Endothelial cell of umbilical vein (primary cell): ENCODE results near the gene GRK5. TPM values are rescaled to one million over a fixed set of nuclear protein-coding genes. Genes with fewer than 3 reads are reported as not detected.

ENCODE experiments used
- BruUV-seq: library from RNA; stranded (reverse); fragments of 400-500 nt; replicated peaks from 2 replicates; lab custom pipeline; 2021; lab: Mats Ljungman, UMichigan
- CTCF ChIA-PET: fragments of 300-600, 350-600 bp; sonication (Branson Sonifier 250); formaldehyde crosslinking; loops from one replicate; lab custom pipeline; 2021; ENCODE audit warnings: antibody characterized with exemption, inconsistent platforms; lab: Charles Lee
- POLR2A ChIA-PET: fragments of 300-600, 350-600 bp; sonication (Branson Sonifier 250); formaldehyde crosslinking; loops from one replicate; lab custom pipeline; 2021; ENCODE audit warnings: antibody characterized with exemption, inconsistent platforms; lab: Charles Lee
- DNase-seq: peaks from one replicate; pipeline ENCODE4 v3.0.0-alpha.2; 2011; ENCODE audit warnings: low read depth, low spot score
- FAIRE-seq: peaks from 2 replicates; lab custom pipeline; 2011; peaks lifted over from hg19 to GRCh38; lab: Jason Lieb, UNC
- H2AFZ ChIP-seq: 2 replicates; pipeline ENCODE4 v1.6.0; 2012; ENCODE audit warnings: low read depth, low read length, control low read depth, inconsistent platforms
- H3K27ac ChIP-seq: 2 replicates; pipeline ENCODE4 v1.5.1; 2011; ENCODE audit warnings: low read depth, mild to moderate bottlenecking, control low read depth, low read length, moderate library complexity; ENCODE audit not compliant: insufficient read depth
- H3K27me3 ChIP-seq, 2 experiments: 2 replicates each; pipeline versions ENCODE4 v1.6.0 to v1.6.1; 2011; ENCODE audit warnings: low read length in 2 of 2, mixed read lengths in 1 of 2; ENCODE audit not compliant: control insufficient read depth in 2 of 2, insufficient read depth in 2 of 2
- H3K36me3 ChIP-seq, 2 experiments: 2 replicates in 1 of 2; 3 replicates in 1 of 2; pipeline ENCODE4 v1.5.1; 2011; ENCODE audit warnings: low read length in 2 of 2, mild to moderate bottlenecking in 1 of 2, moderate library complexity in 1 of 2; ENCODE audit not compliant: control insufficient read depth in 2 of 2, insufficient read depth in 2 of 2; ENCODE audit errors: extremely low read depth in 1 of 2
- H3K4me1 ChIP-seq: 3 replicates; pipeline ENCODE4 v1.5.1; 2011; ENCODE audit warnings: mild to moderate bottlenecking, low read length; ENCODE audit not compliant: control insufficient read depth, insufficient read depth; ENCODE audit errors: extremely low read depth
- H3K4me2 ChIP-seq: 2 replicates; pipeline ENCODE4 v1.6.1; 2011; ENCODE audit warnings: low read length, control low read depth, mixed read lengths; ENCODE audit not compliant: insufficient read depth
- H3K4me3 ChIP-seq, 3 experiments: fragments of 200-600 bp in 1 of 3; sonication (generic), shearing (Covaris generic) in 1 of 3; replicated peaks in 1 of 3; 2 replicates each; pipeline ENCODE4 v1.5.1; 2011 to 2016; ENCODE audit warnings: control low read depth in 3 of 3, low read length in 3 of 3, mild to moderate bottlenecking in 2 of 3, inconsistent platforms in 1 of 3, low read depth in 1 of 3, moderate library complexity in 1 of 3; ENCODE audit not compliant: insufficient read depth in 1 of 3
- H3K79me2 ChIP-seq: 2 replicates; pipeline ENCODE4 v1.6.0; 2012; ENCODE audit warnings: low read length, inconsistent platforms; ENCODE audit not compliant: control insufficient read depth, insufficient read depth
- H3K9ac ChIP-seq: replicated peaks from 2 replicates; pipeline ENCODE3; 2011; ENCODE audit warnings: low read length, control low read depth; ENCODE audit not compliant: insufficient read depth; ENCODE audit errors: extremely low read depth
- H3K9me1 ChIP-seq: replicated peaks from 3 replicates; pipeline ENCODE4 v1.6.0; 2011; ENCODE audit warnings: mild to moderate bottlenecking, low read length; ENCODE audit not compliant: control insufficient read depth, insufficient read depth; ENCODE audit errors: extremely low read depth
- H3K9me3 ChIP-seq: replicated peaks from 2 replicates; pipeline ENCODE4 v1.5.1; 2012; ENCODE audit warnings: low read length, inconsistent platforms; ENCODE audit not compliant: control insufficient read depth, insufficient read depth
- H4K20me1 ChIP-seq: replicated peaks from 2 replicates; pipeline ENCODE3; 2011; ENCODE audit warnings: mild to moderate bottlenecking, low read length; ENCODE audit not compliant: control insufficient read depth, insufficient read depth; ENCODE audit errors: extremely low read depth
- CTCF ChIP-seq, 2 donors: IDR thresholded peaks; 1 replicate in 1 of 2; 2 replicates in 1 of 2; pipeline ENCODE4 v1.5.1; 2011; ENCODE audit warnings: low read length in 2 of 2, mild to moderate bottlenecking in 2 of 2, moderate library complexity in 2 of 2, control low read depth in 1 of 2, inconsistent platforms in 1 of 2, low read depth in 1 of 2; ENCODE audit not compliant: insufficient read depth in 1 of 2; ENCODE audit errors: extremely low read depth in 1 of 2
- EZH2 ChIP-seq: IDR thresholded peaks from 2 replicates; pipeline ENCODE4 v1.6.1; 2012; ENCODE audit warnings: borderline replicate concordance, low read depth, mild to moderate bottlenecking, moderate library complexity, low read length, inconsistent platforms; ENCODE audit not compliant: severe bottlenecking
- FOS ChIP-seq: IDR thresholded peaks from 2 replicates; pipeline ENCODE4 v1.6.1; 2011; ENCODE audit warnings: mild to moderate bottlenecking, low read length, moderate library complexity, borderline replicate concordance; ENCODE audit not compliant: insufficient read depth
- GATA2 ChIP-seq: IDR thresholded peaks from 2 replicates; pipeline ENCODE4 v1.7.0; 2011; ENCODE audit warnings: low read depth, mild to moderate bottlenecking, moderate library complexity, mixed read lengths, low read length; ENCODE audit not compliant: insufficient read length, insufficient read depth
- MAX ChIP-seq: IDR thresholded peaks from 2 replicates; pipeline ENCODE4 v1.6.1; 2011; ENCODE audit not compliant: insufficient read depth, insufficient read length
- POLR2A ChIP-seq: IDR thresholded peaks from 2 replicates; pipeline ENCODE4 v1.6.1; 2012; ENCODE audit warnings: low read depth, mild to moderate bottlenecking, control low read depth, low read length
- POLR2AphosphoS5 ChIP-seq: IDR thresholded peaks from 2 replicates; pipeline ENCODE4 v1.6.1; 2012; ENCODE audit warnings: low read depth, mild to moderate bottlenecking, control low read depth, low read length, moderate library complexity; ENCODE audit not compliant: insufficient read depth
- dilution Hi-C: fragments of 300-500 bp; cut with MboI; formaldehyde crosslinking; loops from one replicate; pipeline ENCODE4 v1.15.0; 2019; ENCODE audit warnings: low sequenced_read_pairs; ENCODE audit not compliant: extremely low pct_ligation_motif_present
- intact Hi-C: fragments of 100-400 bp; cut with micrococcal nuclease; formaldehyde crosslinking; loops from one replicate; pipeline ENCODE4 v1.10.0; 2022
- polyA plus RNA-seq, 4 experiments: library from polyadenylated mRNA; depleted of rRNA in 3 of 4; stranded (reverse) in 3 of 4; unstranded in 1 of 4; fragments of >200 nt; gene quantifications; 2 replicates each; pipeline versions ENCODE4 v1.2.1 to v1.2.3, GENCODE V29; 2011 to 2012; ENCODE audit warnings: missing spikeins in 1 of 4
- total RNA-seq: library from RNA; stranded (reverse); gene quantifications from 2 replicates; pipeline ENCODE4 v1.2.3, GENCODE V29; 2021

Gene GRK5
- total and polyA plus RNA-seq, 2 donors (not counting 3 experiments of a cell fraction or from before 2014, with no cell fraction given), result 13.1 to 29.5 TPM

GRCh38 chr10:119273413-119273812 lies 66.0 kb downstream of the GRK5 start:
- Histone ChIP-seq H3K9me3 (no peaks in the 10 kb centered on the region), H3K9ac (no peak overlapping the region), H4K20me1 (no peaks in the 10 kb centered on the region), H3K9me1 (no peaks in the 10 kb centered on the region), H2AFZ (no peak overlapping the region), H3K4me2 (no peak overlapping the region), H3K36me3 (no peaks in the 10 kb centered on the region), H3K4me3 (no peak overlapping the region), H3K27me3 (no peaks in the 10 kb centered on the region), H3K79me2 (no peaks in the 10 kb centered on the region), H3K4me1 (peaks cover 33% of the 10 kb centered on the region), H3K27ac (no peak overlapping the region)
- dilution Hi-C loops (no loop called here), intact Hi-C loops (no loop called here)
- ChIA-PET CTCF (interaction anchor here (1.2 to 3.6 kb wide), 3 partner anchors 20 to 74 kb away, joined by 3 to 80 read pairs (median 3); partner anchors contain the start of gene GRK5), POLR2A (no interaction called here)
- DNase-seq (no peak), FAIRE-seq (no peak)
- TF ChIP-seq POLR2AphosphoS5, result no peak
- BruUV-seq, result no TSS peak

- ChIA-PET POLR2A (no interaction called here), CTCF (interaction anchor here (1.2 kb wide), 1 partner anchor 75 kb away, joined by 3 read pairs; no protein-coding TSS in a partner anchor)
- no peak overlapping the region for H3K9ac ChIP-seq
- H3K4me3 ChIP-seq, result no peak overlapping the region
- DNase-seq, result no peak
- no TSS peak for BruUV-seq
- dilution Hi-C loops (no loop called here), intact Hi-C loops (no loop called here)
- H2AFZ ChIP-seq, result no peak overlapping the region
- no peak for FAIRE-seq
- H3K9me3 ChIP-seq, result no peaks in the 10 kb centered on the region
- H3K4me1 ChIP-seq, result peaks cover 24% of the 10 kb centered on the region
- no peaks in the 10 kb centered on the region for H3K27me3 ChIP-seq
- no peak overlapping the region for H3K27ac ChIP-seq
- TF ChIP-seq GATA2 (no peak), FOS (no peak), MAX (no peak), POLR2AphosphoS5 (no peak), CTCF (IDR thresholded peaks at IDR 0.05; ENCODE audit: extremely low read depth in 1 of 2, insufficient read depth in 1 of 2, low read depth in 1 of 2, low read length in 2 of 2) (no peak), POLR2A (no peak), EZH2 (no peak)
- H4K20me1 ChIP-seq, result no peaks in the 10 kb centered on the region
- no peaks in the 10 kb centered on the region for H3K36me3 ChIP-seq
- no peaks in the 10 kb centered on the region for H3K9me1 ChIP-seq
- no peaks in the 10 kb centered on the region for H3K79me2 ChIP-seq
- H3K4me2 ChIP-seq, result no peak overlapping the region
Observed at GRCh38 chr10:119274519-119275045, 67.2 kb downstream of the GRK5 start.
